Neural cell (in vitro differentiated cells): Measurements from ENCODE around the gene DNASE1L2. TPM values are rescaled to one million over a fixed set of nuclear protein-coding genes. Genes with fewer than 3 reads are reported as not detected.

Source experiments
- H2AFZ ChIP-seq: fragments of 200-600, 300-800 bp; sonication (generic), shearing (Covaris generic); 2 replicates; pipeline ENCODE4 v1.6.0; 2014; ENCODE audit warnings: low read depth, mild to moderate bottlenecking, antibody characterized with exemption, low read length, moderate library complexity
- H3F3A ChIP-seq: fragments of 200-600 bp; shearing (Covaris generic); 2 replicates; pipeline ENCODE4 v1.6.1; 2016; ENCODE audit warnings: mild to moderate bottlenecking, moderate library complexity, mixed read lengths, antibody characterized with exemption, low read length; ENCODE audit not compliant: insufficient read depth, poor library complexity, severe bottlenecking
- H3K27ac ChIP-seq: fragments of 200-600, 300-800 bp; sonication (generic), shearing (Covaris generic); 2 replicates; pipeline ENCODE4 v1.5.1; 2014; ENCODE audit warnings: mild to moderate bottlenecking, low read length, moderate library complexity
- H3K27me3 ChIP-seq: fragments of 300-800, 200-600 bp; sonication (generic), shearing (Covaris generic); 2 replicates; pipeline ENCODE4 v1.6.0; 2014; ENCODE audit warnings: mild to moderate bottlenecking, low read depth, low read length, moderate library complexity; ENCODE audit not compliant: insufficient read depth
- H3K36me3 ChIP-seq: fragments of 300-800, 200-600 bp; sonication (generic), shearing (Covaris generic); 2 replicates; pipeline ENCODE4 v1.5.1; 2014; ENCODE audit warnings: mild to moderate bottlenecking, antibody characterized with exemption, low read length, moderate library complexity; ENCODE audit not compliant: insufficient read depth
- H3K4me2 ChIP-seq: fragments of 300-800, 200-600 bp; sonication (generic), shearing (Covaris generic); 2 replicates; pipeline ENCODE4 v1.6.0; 2014; ENCODE audit warnings: mild to moderate bottlenecking, low read length
- H3K4me3 ChIP-seq: fragments of 300-800, 200-600 bp; sonication (generic), shearing (Covaris generic); 2 replicates; pipeline ENCODE4 v1.5.1; 2014; ENCODE audit warnings: mild to moderate bottlenecking, low read length, moderate library complexity
- H3K79me2 ChIP-seq: fragments of 200-600 bp; shearing (Covaris generic); replicated peaks from 2 replicates; pipeline ENCODE4 v1.6.0; 2014; ENCODE audit warnings: mild to moderate bottlenecking, low read length, moderate library complexity; ENCODE audit not compliant: insufficient read depth
- H3K9ac ChIP-seq: fragments of 300-800, 200-600 bp; sonication (generic), shearing (Covaris generic); 2 replicates; pipeline ENCODE4 v1.6.1; 2016; ENCODE audit warnings: mild to moderate bottlenecking, low read length, mixed read lengths
- H3K9me2 ChIP-seq: fragments of 200-600 bp; shearing (Covaris generic); 2 replicates; pipeline ENCODE4 v1.6.1; 2016; ENCODE audit warnings: mild to moderate bottlenecking, low read length, mixed read lengths; ENCODE audit not compliant: insufficient read depth
- H3K9me3 ChIP-seq: fragments of 200-600, 300-800 bp; sonication (generic), shearing (Covaris generic); 2 replicates; pipeline ENCODE4 v1.6.1; 2016; ENCODE audit warnings: mild to moderate bottlenecking, mixed run types, low read length, moderate library complexity, mixed read lengths
- H4K20me1 ChIP-seq: fragments of 200-600 bp; shearing (Covaris generic); 2 replicates; pipeline ENCODE4 v1.6.1; 2016; ENCODE audit warnings: mild to moderate bottlenecking, mixed run types; ENCODE audit not compliant: insufficient read depth
- EP300 ChIP-seq: fragments of 450-650 bp; conservative IDR thresholded peaks from 2 replicates; pipeline ENCODE4 v1.6.1; 2014; ENCODE audit warnings: antibody characterized with exemption, mild to moderate bottlenecking, moderate library complexity; ENCODE audit not compliant: poor library complexity, severe bottlenecking
- EZH2 ChIP-seq: fragments of 200-600, 300-800 bp; shearing (Covaris generic), sonication (generic); IDR thresholded peaks from 2 replicates; pipeline ENCODE4 v1.6.1; 2014; ENCODE audit warnings: antibody characterized with exemption, low read length, borderline replicate concordance, mild to moderate bottlenecking; ENCODE audit not compliant: insufficient read depth, poor library complexity, severe bottlenecking
- MXI1 ChIP-seq: fragments of 450-650 bp; conservative IDR thresholded peaks from 2 replicates; pipeline ENCODE4 v1.6.1; 2014; ENCODE audit warnings: antibody characterized with exemption, mild to moderate bottlenecking; ENCODE audit not compliant: poor library complexity, severe bottlenecking
- POLR2AphosphoS5 ChIP-seq: IDR thresholded peaks from 2 replicates; pipeline ENCODE4 v1.6.1; 2012
- RAD21 ChIP-seq: fragments of 450-650 bp; conservative IDR thresholded peaks from 2 replicates; pipeline ENCODE4 v1.6.1; 2014; ENCODE audit warnings: antibody characterized with exemption, mild to moderate bottlenecking, moderate library complexity
- SMC3 ChIP-seq: fragments of 450-650 bp; conservative IDR thresholded peaks from 2 replicates; pipeline ENCODE4 v1.6.1; 2014; ENCODE audit warnings: antibody characterized with exemption, mild to moderate bottlenecking, moderate library complexity; ENCODE audit not compliant: poor library complexity
- TAF1 ChIP-seq: IDR thresholded peaks from 2 replicates; pipeline ENCODE4 v1.6.1; 2012; ENCODE audit warnings: low read depth
- polyA plus RNA-seq: library from polyadenylated mRNA; depleted of rRNA; stranded (reverse); fragments of >200 nt; gene quantifications from 2 replicates; pipeline ENCODE4 v1.2.3, GENCODE V29; 2014
- TF ChIP-seq, protein P1 (sequence below): fragments of 450-650 bp; IDR thresholded peaks from 2 replicates; pipeline ENCODE4 v1.5.1; 2014; ENCODE audit warnings: antibody characterized with exemption, mild to moderate bottlenecking, moderate library complexity; ENCODE audit not compliant: poor library complexity, severe bottlenecking
- TF ChIP-seq, protein P2 (sequence below): IDR thresholded peaks from 2 replicates; pipeline ENCODE4 v1.6.1; 2012; ENCODE audit warnings: borderline replicate concordance

The DNASE1L2 gene
- polyA plus RNA-seq, 1 donor from 2014 or later: 10.2 TPM

DNA sequence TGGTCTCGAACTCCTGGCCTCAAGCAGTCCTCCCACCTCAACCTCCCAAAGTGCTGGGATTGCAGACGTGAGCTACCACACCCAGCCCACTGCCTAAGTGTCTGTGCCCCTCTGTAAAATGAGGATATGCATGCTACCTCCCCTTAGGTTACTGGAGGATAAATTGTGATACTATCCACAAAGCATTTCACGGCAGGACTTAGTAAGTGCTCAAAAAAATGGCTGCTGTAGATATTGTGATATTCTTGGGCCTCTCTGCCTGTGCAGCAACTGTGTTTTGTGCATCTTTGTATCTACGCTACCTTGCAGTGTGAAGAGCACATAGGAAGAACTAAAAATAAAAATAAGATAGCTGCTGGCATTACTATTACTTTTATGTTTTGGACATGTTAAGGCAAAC lies 38.0 kb upstream of the DNASE1L2 start:
- no peak overlapping the region for H3K27ac ChIP-seq
- H3K9ac ChIP-seq: no peak overlapping the region
- no peaks in the 10 kb centered on the region for H3F3A ChIP-seq
- TF ChIP-seq MXI1 (no peak), EZH2 (no peak), TAF1 (no peak), SMC3 (no peak), POLR2AphosphoS5 (no peak), EP300 (no peak), RAD21 (no peak)
- TF ChIP-seq, protein P1, sequence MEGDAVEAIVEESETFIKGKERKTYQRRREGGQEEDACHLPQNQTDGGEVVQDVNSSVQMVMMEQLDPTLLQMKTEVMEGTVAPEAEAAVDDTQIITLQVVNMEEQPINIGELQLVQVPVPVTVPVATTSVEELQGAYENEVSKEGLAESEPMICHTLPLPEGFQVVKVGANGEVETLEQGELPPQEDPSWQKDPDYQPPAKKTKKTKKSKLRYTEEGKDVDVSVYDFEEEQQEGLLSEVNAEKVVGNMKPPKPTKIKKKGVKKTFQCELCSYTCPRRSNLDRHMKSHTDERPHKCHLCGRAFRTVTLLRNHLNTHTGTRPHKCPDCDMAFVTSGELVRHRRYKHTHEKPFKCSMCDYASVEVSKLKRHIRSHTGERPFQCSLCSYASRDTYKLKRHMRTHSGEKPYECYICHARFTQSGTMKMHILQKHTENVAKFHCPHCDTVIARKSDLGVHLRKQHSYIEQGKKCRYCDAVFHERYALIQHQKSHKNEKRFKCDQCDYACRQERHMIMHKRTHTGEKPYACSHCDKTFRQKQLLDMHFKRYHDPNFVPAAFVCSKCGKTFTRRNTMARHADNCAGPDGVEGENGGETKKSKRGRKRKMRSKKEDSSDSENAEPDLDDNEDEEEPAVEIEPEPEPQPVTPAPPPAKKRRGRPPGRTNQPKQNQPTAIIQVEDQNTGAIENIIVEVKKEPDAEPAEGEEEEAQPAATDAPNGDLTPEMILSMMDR: no peak
- TF ChIP-seq, protein P2, sequence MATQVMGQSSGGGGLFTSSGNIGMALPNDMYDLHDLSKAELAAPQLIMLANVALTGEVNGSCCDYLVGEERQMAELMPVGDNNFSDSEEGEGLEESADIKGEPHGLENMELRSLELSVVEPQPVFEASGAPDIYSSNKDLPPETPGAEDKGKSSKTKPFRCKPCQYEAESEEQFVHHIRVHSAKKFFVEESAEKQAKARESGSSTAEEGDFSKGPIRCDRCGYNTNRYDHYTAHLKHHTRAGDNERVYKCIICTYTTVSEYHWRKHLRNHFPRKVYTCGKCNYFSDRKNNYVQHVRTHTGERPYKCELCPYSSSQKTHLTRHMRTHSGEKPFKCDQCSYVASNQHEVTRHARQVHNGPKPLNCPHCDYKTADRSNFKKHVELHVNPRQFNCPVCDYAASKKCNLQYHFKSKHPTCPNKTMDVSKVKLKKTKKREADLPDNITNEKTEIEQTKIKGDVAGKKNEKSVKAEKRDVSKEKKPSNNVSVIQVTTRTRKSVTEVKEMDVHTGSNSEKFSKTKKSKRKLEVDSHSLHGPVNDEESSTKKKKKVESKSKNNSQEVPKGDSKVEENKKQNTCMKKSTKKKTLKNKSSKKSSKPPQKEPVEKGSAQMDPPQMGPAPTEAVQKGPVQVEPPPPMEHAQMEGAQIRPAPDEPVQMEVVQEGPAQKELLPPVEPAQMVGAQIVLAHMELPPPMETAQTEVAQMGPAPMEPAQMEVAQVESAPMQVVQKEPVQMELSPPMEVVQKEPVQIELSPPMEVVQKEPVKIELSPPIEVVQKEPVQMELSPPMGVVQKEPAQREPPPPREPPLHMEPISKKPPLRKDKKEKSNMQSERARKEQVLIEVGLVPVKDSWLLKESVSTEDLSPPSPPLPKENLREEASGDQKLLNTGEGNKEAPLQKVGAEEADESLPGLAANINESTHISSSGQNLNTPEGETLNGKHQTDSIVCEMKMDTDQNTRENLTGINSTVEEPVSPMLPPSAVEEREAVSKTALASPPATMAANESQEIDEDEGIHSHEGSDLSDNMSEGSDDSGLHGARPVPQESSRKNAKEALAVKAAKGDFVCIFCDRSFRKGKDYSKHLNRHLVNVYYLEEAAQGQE: no peak
- H2AFZ ChIP-seq: no peak overlapping the region
- no peaks in the 10 kb centered on the region for H3K9me3 ChIP-seq
- peaks cover 2% of the 10 kb centered on the region for H3K79me2 ChIP-seq
- no peak overlapping the region for H3K4me2 ChIP-seq
- no peaks in the 10 kb centered on the region for H4K20me1 ChIP-seq
- H3K36me3 ChIP-seq: no peaks in the 10 kb centered on the region
- H3K9me2 ChIP-seq: no peaks in the 10 kb centered on the region
- H3K27me3 ChIP-seq: peaks cover 3% of the 10 kb centered on the region
- H3K4me3 ChIP-seq: no peak overlapping the region

DNA sequence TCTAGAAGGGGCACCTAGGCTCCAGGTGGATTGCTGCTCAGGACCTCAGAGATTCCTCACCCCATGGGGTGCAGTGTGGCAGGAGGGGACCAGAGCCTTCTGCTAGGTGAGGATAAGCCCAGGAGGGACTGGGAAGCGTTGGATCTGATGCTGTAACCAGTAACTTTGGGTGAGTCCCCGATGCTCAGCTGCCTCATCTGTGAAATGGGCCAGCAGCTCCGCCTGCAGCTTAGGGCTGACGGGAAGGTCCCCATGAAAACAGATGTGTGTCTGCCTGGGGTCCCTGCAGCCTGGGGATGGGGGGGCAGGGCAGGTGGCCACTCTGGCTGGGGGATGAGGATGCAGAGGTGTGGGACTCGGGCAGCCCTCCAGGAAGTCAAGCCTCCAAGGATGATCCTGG lies 37.1 kb upstream of the DNASE1L2 start:
- Histone ChIP-seq H3K79me2 (peaks cover 2% of the 10 kb centered on the region), H3K36me3 (no peaks in the 10 kb centered on the region), H2AFZ (no peak overlapping the region), H3K4me2 (no peak overlapping the region), H3K27ac (no peak overlapping the region), H3F3A (no peaks in the 10 kb centered on the region), H4K20me1 (no peaks in the 10 kb centered on the region), H3K9me3 (no peaks in the 10 kb centered on the region), H3K9ac (no peak overlapping the region), H3K4me3 (no peak overlapping the region), H3K9me2 (no peaks in the 10 kb centered on the region), H3K27me3 (peaks cover 3% of the 10 kb centered on the region)
- TF ChIP-seq TAF1: no peak
- no peak for TF ChIP-seq RAD21
- TF ChIP-seq SMC3: no peak
- TF ChIP-seq EZH2: no peak

DNA sequence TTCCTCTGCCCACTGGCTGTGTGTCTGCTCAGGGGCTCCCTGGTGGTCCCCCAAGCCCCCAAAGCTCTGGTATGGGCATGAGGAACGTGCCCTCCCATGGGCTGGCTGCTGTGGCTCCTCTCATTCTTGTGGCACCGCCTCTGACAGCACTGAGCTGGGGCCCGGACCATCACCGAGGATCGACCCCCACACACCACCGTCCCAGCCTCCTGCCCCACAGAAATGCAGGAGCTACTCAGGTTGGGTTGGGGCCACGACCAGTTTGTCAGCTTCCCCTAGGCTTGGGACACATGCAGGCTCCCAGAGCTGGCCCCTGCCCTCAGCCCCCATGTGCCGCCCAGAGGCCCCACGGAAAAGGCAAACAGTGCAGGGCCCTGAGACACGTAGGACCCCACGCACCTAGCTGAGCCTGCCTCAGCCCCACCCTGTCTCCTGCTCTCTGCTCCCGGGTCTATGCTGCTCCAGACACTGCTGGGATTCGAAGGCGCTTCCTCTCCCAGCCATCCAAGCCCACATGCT lies 36.6 kb upstream of the DNASE1L2 start:
- no peaks in the 10 kb centered on the region for H3K9me3 ChIP-seq
- no peak overlapping the region for H3K27ac ChIP-seq
- no peaks in the 10 kb centered on the region for H3K36me3 ChIP-seq
- TF ChIP-seq EZH2 (no peak), TAF1 (no peak), SMC3 (no peak), MXI1 (no peak), EP300 (no peak), RAD21 (no peak), POLR2AphosphoS5 (no peak)
- TF ChIP-seq, protein P2: no peak
- TF ChIP-seq, protein P1: no peak
- H3K9ac ChIP-seq: no peak overlapping the region
- H2AFZ ChIP-seq: no peak overlapping the region
- H3K4me3 ChIP-seq: no peak overlapping the region
- H4K20me1 ChIP-seq: no peaks in the 10 kb centered on the region
- peaks cover 2% of the 10 kb centered on the region for H3K79me2 ChIP-seq
- H3K27me3 ChIP-seq: peaks cover 3% of the 10 kb centered on the region
- no peaks in the 10 kb centered on the region for H3K9me2 ChIP-seq
- no peak overlapping the region for H3K4me2 ChIP-seq
- no peaks in the 10 kb centered on the region for H3F3A ChIP-seq
